Measurements from ENCODE around the gene NOS3. TPM values are rescaled to one million over a fixed set of nuclear protein-coding genes. Genes with fewer than 3 reads are reported as not detected.

NOS3 gene
- total RNA-seq, 1 donor from 2014 or later: 12.8 TPM

GRCh38 chr7:151061213-151062110, 70.6 kb downstream of the NOS3 start:
- peaks cover 4% of the 10 kb centered on the region for H3K36me3 Mint-ChIP-seq (ENCODE audit: low read depth)
- intact Hi-C loops (cut with micrococcal nuclease): no loop called here
- DNase-seq (ENCODE audit: low spot score): no peak
- no peaks in the 10 kb centered on the region for H3K9me3 Mint-ChIP-seq
- H3K4me1 Mint-ChIP-seq (ENCODE audit: low read depth): peaks cover 39% of the 10 kb centered on the region
- H3K27ac Mint-ChIP-seq: peak overlapping the region; percentile 29
- H3K27me3 Mint-ChIP-seq (ENCODE audit: insufficient read depth): no peaks in the 10 kb centered on the region
- peak overlapping the region; percentile 86 for H3K4me3 Mint-ChIP-seq

GRCh38 chr7:151062111-151062398, 71.2 kb downstream of the NOS3 start:
- H3K27me3 Mint-ChIP-seq (ENCODE audit: insufficient read depth): no peaks in the 10 kb centered on the region
- DNase-seq (ENCODE audit: low spot score): no peak
- H3K4me3 Mint-ChIP-seq: peak overlapping the region; percentile 86
- no peak overlapping the region for H3K27ac Mint-ChIP-seq
- H3K36me3 Mint-ChIP-seq (ENCODE audit: low read depth): peaks cover 4% of the 10 kb centered on the region
- intact Hi-C loops (cut with micrococcal nuclease): no loop called here
- peaks cover 33% of the 10 kb centered on the region for H3K4me1 Mint-ChIP-seq (ENCODE audit: low read depth)
- no peaks in the 10 kb centered on the region for H3K9me3 Mint-ChIP-seq

- no peaks in the 10 kb centered on the region for H3K27me3 Mint-ChIP-seq (ENCODE audit: insufficient read depth)
- no peaks in the 10 kb centered on the region for H3K9me3 Mint-ChIP-seq
- intact Hi-C loops (cut with micrococcal nuclease): no loop called here
- DNase-seq (ENCODE audit: low spot score): no peak
- H3K27ac Mint-ChIP-seq: no peak overlapping the region
- H3K4me3 Mint-ChIP-seq: no peak overlapping the region
- H3K4me1 Mint-ChIP-seq (ENCODE audit: low read depth): peaks cover 27% of the 10 kb centered on the region
- peaks cover 4% of the 10 kb centered on the region for H3K36me3 Mint-ChIP-seq (ENCODE audit: low read depth)
These were observed 71.8 kb downstream of the NOS3 start for GRCh38 chr7:151062399-151063211.

- Mint-ChIP-seq H3K36me3 (ENCODE audit: low read depth) (peaks cover 4% of the 10 kb centered on the region), H3K27ac (no peak overlapping the region), H3K9me3 (no peaks in the 10 kb centered on the region), H3K4me3 (peak overlapping the region; percentile 17), H3K27me3 (ENCODE audit: insufficient read depth) (no peaks in the 10 kb centered on the region), H3K4me1 (ENCODE audit: low read depth) (peaks cover 26% of the 10 kb centered on the region)
- intact Hi-C loops (cut with micrococcal nuclease): no loop called here
- no peak for DNase-seq (ENCODE audit: low spot score)
These were observed 72.4 kb downstream of the NOS3 start for GRCh38 chr7:151063212-151063561.

Other genes with a start within 250 kb of the NOS3 start
- not detected in 2 replicates for gene TMEM176B, start 190.7 kb upstream of the NOS3 start, total RNA-seq
- not detected in 2 replicates for gene TMEM176A, start 190.2 kb upstream of the NOS3 start, total RNA-seq
- not detected in 2 replicates for gene AOC1, start 138.5 kb upstream of the NOS3 start, total RNA-seq
- 0.20 and 0.49 TPM in 2 replicates for gene KCNH2, start 12.7 kb upstream of the NOS3 start, total RNA-seq
- gene ATG9B, start 33.5 kb downstream of the NOS3 start, total RNA-seq: 4.7 and 6.3 TPM in 2 replicates
- gene ABCB8, start 37.4 kb downstream of the NOS3 start, total RNA-seq: 56.9 and 57.9 TPM in 2 replicates
- gene ASIC3, start 57.5 kb downstream of the NOS3 start, total RNA-seq: 1.9 and 4.1 TPM in 2 replicates
- gene CDK5, start 66.9 kb downstream of the NOS3 start, total RNA-seq: 24.9 and 28.1 TPM in 2 replicates
- 127 and 128 TPM in 2 replicates for gene SLC4A2, start 68.6 kb downstream of the NOS3 start, total RNA-seq
- gene FASTK, start 89.8 kb downstream of the NOS3 start, total RNA-seq: 92.6 and 96.3 TPM in 2 replicates
- 55.3 and 63.4 TPM in 2 replicates for gene TMUB1, start 92.5 kb downstream of the NOS3 start, total RNA-seq
- gene AGAP3, start 95.5 kb downstream of the NOS3 start, total RNA-seq: 52.9 and 58.0 TPM in 2 replicates
- not detected in 2 replicates for gene GBX1, start 176.7 kb downstream of the NOS3 start, total RNA-seq
- gene ASB10, start 196.2 kb downstream of the NOS3 start, total RNA-seq: not detected in 2 replicates
- not detected in 2 replicates for gene H2BK1, start 219.5 kb downstream of the NOS3 start, total RNA-seq
- gene ABCF2, start 236.2 kb downstream of the NOS3 start, total RNA-seq: 81.7 and 85.4 TPM in 2 replicates
- gene CHPF2, start 241.5 kb downstream of the NOS3 start, total RNA-seq: 45.6 and 48.5 TPM in 2 replicates